K562 (cell line): ENCODE data around the gene ZNF506. TPM values are rescaled to one million over a fixed set of nuclear protein-coding genes. Genes with fewer than 3 reads are reported as not detected.
A peak's percentile ranks its signal among the peaks of the same experiment; 100 is the strongest.

Source experiments
- CBX2 ChIP-seq: fragments of 200-600 bp; sonication (generic); IDR thresholded peaks from one replicate; pipeline ENCODE4 v1.6.1; 2012; ENCODE audit warnings: mild to moderate bottlenecking, low read length, inconsistent platforms; ENCODE audit not compliant: insufficient read depth, poor library complexity, severe bottlenecking
- EP400 ChIP-seq: fragments of 450-650 bp; IDR thresholded peaks from 2 replicates; pipeline ENCODE4 v1.6.1; 2017; ENCODE audit warnings: antibody characterized with exemption, mild to moderate bottlenecking, moderate library complexity
- FIP1L1 ChIP-seq: fragments of 200-400 bp; formaldehyde crosslinking; IDR thresholded peaks from 2 replicates; pipeline ENCODE4 v1.6.1; 2018; ENCODE audit warnings: mild to moderate bottlenecking, low read depth, low read length; ENCODE audit not compliant: poor library complexity, severe bottlenecking
- NBN ChIP-seq: fragments of 450-650 bp; IDR thresholded peaks from 2 replicates; pipeline ENCODE4 v1.6.1; 2016; ENCODE audit warnings: low read depth, mild to moderate bottlenecking
- NCOA2 ChIP-seq, 2 experiments: fragments of 450-650 bp; IDR thresholded peaks; 2 replicates each; pipeline ENCODE4 v1.6.1; 2018; ENCODE audit warnings: mild to moderate bottlenecking in 2 of 2, moderate library complexity in 1 of 2; ENCODE audit not compliant: partially characterized antibody in 2 of 2
- RHOXF2B ChIP-seq: fragments of 250-450 bp; sonication (Bioruptor Pico); conservative IDR thresholded peaks from 2 replicates; pipeline ENCODE4 v1.5.1; 2021
- SPI1 ChIP-seq: IDR thresholded peaks from 2 replicates; pipeline ENCODE4 v1.6.1; 2011; ENCODE audit warnings: low read depth, low read length, control low read depth, borderline replicate concordance
- ZFP1 ChIP-seq: fragments of 450-650 bp; formaldehyde crosslinking; IDR thresholded peaks from 2 replicates; pipeline ENCODE4 v1.4.0; 2020; ENCODE audit warnings: mild to moderate bottlenecking, mixed read lengths
- ZNF77 ChIP-seq: fragments of 250-450 bp; sonication (Bioruptor Pico); IDR thresholded peaks from 2 replicates; pipeline ENCODE4 v1.5.0; 2020
- polyA plus RNA-seq, 8 experiments: library from polyadenylated mRNA; depleted of rRNA in 4 of 8; stranded (reverse) in 5 of 8; unstranded in 3 of 8; fragments of >200 nt; fragmentation: Nextera tagmentation in 2 of 8; fragmentation: Illumina TruSeq in 1 of 8; extraction: Ambion mirVana in 2 of 8; extraction: Trizol in 1 of 8; gene quantifications; 2 replicates each; pipeline versions ENCODE4 v1.2.1 to v1.2.3, GENCODE V29; 2011 to 2014; ENCODE audit warnings: inconsistent platforms in 1 of 8, missing spikeins in 1 of 8
- total RNA-seq, 7 experiments: library from RNA; depleted of rRNA in 6 of 7; stranded (reverse); fragments of >200 nt in 6 of 7; fragmentation: Illumina TruSeq in 2 of 7; extraction: Trizol in 2 of 7; gene quantifications; 2 replicates each; pipeline versions ENCODE4 v1.2.1 to v1.2.3, GENCODE V29; 2011 to 2021; ENCODE audit warnings: low replicate concordance in 1 of 7
- TF ChIP-seq, protein P1 (sequence below): fragments of 450-650 bp; IDR thresholded peaks from 2 replicates; pipeline ENCODE4 v1.6.1; 2016; ENCODE audit warnings: low read depth
- TF ChIP-seq, protein P2 (sequence below), 2 experiments: IDR thresholded peaks; 2 replicates each; pipeline ENCODE4 v1.6.1; 2011; ENCODE audit warnings: borderline replicate concordance in 1 of 2, control low read depth in 1 of 2, low read depth in 1 of 2, low read length in 1 of 2, mild to moderate bottlenecking in 1 of 2, mixed read lengths in 1 of 2, moderate library complexity in 1 of 2; ENCODE audit not compliant: insufficient read depth in 1 of 2, insufficient read length in 1 of 2, poor library complexity in 1 of 2, severe bottlenecking in 1 of 2; ENCODE audit errors: extremely low read depth in 1 of 2
- TF ChIP-seq, protein P3 (sequence below): fragments of 150-350 bp; IDR thresholded peaks from 2 replicates; pipeline ENCODE4 v1.6.1; 2014; ENCODE audit warnings: low read depth, mild to moderate bottlenecking, low read length, borderline replicate concordance

ZNF506 gene
- total and polyA plus RNA-seq, 9 of the 15 experiments (the other 6 are each of a cell fraction or from before 2014, with no cell fraction given), result 0.03 to 0.44 (median 0.14) TPM; not detected in 2

- TF ChIP-seq, protein P1, sequence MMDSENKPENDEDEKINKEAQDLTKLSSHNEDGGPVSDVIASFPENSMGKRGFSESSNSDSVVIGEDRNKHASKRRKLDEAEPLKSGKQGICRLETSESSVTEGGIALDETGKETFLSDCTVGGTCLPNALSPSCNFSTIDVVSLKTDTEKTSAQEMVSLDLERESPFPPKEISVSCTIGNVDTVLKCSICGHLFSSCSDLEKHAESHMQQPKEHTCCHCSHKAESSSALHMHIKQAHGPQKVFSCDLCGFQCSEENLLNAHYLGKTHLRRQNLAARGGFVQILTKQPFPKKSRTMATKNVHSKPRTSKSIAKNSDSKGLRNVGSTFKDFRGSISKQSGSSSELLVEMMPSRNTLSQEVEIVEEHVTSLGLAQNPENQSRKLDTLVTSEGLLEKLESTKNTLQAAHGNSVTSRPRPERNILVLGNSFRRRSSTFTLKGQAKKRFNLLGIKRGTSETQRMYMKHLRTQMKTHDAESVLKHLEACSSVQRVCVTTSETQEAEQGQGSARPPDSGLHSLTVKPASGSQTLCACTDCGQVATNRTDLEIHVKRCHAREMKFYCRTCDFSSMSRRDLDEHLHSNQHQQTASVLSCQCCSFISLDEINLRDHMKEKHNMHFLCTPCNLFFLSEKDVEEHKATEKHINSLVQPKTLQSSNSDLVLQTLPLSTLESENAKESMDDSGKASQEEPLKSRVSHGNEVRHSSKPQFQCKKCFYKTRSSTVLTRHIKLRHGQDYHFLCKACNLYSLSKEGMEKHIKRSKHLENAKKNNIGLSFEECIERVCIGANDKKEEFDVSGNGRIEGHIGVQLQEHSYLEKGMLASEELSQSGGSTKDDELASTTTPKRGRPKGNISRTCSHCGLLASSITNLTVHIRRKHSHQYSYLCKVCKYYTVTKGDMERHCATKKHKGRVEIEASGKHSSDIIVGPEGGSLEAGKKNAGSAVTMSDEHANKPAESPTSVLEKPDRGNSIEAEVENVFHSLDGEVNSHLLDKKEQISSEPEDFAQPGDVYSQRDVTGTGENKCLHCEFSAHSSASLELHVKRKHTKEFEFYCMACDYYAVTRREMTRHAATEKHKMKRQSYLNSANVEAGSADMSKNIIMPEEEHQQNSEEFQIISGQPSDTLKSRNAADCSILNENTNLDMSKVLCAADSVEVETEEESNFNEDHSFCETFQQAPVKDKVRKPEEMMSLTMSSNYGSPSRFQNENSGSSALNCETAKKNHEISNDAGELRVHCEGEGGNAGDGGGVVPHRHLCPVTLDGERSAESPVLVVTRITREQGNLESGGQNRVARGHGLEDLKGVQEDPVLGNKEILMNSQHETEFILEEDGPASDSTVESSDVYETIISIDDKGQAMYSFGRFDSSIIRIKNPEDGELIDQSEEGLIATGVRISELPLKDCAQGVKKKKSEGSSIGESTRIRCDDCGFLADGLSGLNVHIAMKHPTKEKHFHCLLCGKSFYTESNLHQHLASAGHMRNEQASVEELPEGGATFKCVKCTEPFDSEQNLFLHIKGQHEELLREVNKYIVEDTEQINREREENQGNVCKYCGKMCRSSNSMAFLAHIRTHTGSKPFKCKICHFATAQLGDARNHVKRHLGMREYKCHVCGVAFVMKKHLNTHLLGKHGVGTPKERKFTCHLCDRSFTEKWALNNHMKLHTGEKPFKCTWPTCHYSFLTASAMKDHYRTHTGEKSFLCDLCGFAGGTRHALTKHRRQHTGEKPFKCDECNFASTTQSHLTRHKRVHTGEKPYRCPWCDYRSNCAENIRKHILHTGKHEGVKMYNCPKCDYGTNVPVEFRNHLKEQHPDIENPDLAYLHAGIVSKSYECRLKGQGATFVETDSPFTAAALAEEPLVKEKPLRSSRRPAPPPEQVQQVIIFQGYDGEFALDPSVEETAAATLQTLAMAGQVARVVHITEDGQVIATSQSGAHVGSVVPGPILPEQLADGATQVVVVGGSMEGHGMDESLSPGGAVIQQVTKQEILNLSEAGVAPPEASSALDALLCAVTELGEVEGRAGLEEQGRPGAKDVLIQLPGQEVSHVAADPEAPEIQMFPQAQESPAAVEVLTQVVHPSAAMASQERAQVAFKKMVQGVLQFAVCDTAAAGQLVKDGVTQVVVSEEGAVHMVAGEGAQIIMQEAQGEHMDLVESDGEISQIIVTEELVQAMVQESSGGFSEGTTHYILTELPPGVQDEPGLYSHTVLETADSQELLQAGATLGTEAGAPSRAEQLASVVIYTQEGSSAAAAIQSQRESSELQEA, result no peak
- TF ChIP-seq RHOXF2B (no peak), ZFP1 (CRISPR knock-in tag) (no peak), ZNF77 (CRISPR knock-in tag) (no peak), EP400 (peak; percentile 89), CBX2 (no peak), NBN (peak; percentile 63; the same call in 1 of the 2 replicates), FIP1L1 (no peak), SPI1 (0 out of 2 replicates have a peak, but pooled peaks have one; percentile 25), NCOA2 (IDR thresholded peaks at IDR 0.05; ENCODE audit: partially characterized antibody in 2 of 2) (no peak)
- TF ChIP-seq, protein P2, sequence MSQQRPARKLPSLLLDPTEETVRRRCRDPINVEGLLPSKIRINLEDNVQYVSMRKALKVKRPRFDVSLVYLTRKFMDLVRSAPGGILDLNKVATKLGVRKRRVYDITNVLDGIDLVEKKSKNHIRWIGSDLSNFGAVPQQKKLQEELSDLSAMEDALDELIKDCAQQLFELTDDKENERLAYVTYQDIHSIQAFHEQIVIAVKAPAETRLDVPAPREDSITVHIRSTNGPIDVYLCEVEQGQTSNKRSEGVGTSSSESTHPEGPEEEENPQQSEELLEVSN (IDR thresholded peaks at IDR 0.05; ENCODE audit: borderline replicate concordance in 1 of 2, extremely low read depth in 1 of 2, insufficient read depth in 1 of 2, insufficient read length in 1 of 2, low read depth in 1 of 2, low read length in 1 of 2, poor library complexity in 1 of 2, severe bottlenecking in 1 of 2), result peak; percentile 78 to 91
- TF ChIP-seq, protein P3, sequence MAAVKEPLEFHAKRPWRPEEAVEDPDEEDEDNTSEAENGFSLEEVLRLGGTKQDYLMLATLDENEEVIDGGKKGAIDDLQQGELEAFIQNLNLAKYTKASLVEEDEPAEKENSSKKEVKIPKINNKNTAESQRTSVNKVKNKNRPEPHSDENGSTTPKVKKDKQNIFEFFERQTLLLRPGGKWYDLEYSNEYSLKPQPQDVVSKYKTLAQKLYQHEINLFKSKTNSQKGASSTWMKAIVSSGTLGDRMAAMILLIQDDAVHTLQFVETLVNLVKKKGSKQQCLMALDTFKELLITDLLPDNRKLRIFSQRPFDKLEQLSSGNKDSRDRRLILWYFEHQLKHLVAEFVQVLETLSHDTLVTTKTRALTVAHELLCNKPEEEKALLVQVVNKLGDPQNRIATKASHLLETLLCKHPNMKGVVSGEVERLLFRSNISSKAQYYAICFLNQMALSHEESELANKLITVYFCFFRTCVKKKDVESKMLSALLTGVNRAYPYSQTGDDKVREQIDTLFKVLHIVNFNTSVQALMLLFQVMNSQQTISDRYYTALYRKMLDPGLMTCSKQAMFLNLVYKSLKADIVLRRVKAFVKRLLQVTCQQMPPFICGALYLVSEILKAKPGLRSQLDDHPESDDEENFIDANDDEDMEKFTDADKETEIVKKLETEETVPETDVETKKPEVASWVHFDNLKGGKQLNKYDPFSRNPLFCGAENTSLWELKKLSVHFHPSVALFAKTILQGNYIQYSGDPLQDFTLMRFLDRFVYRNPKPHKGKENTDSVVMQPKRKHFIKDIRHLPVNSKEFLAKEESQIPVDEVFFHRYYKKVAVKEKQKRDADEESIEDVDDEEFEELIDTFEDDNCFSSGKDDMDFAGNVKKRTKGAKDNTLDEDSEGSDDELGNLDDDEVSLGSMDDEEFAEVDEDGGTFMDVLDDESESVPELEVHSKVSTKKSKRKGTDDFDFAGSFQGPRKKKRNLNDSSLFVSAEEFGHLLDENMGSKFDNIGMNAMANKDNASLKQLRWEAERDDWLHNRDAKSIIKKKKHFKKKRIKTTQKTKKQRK, result no peak
Observed at GRCh38 chr19:19865750-19866610, 44.4 kb upstream of the ZNF506 start, which contains the start of gene ZNF253 (continued).
